HG03575 (cell line): Measurements from ENCODE around the gene IL19.

ENCODE experiments used
- ATAC-seq: cut with Tn5 transposase; IDR thresholded peaks from one replicate; pipeline ENCODE4 v1.9.1; 2021; ENCODE audit not compliant: unreplicated experiment, insufficient number of reproducible peaks, low FRiP score; ENCODE audit errors: extremely low read depth

IL19 gene

GRCh38 chr1:206816390-206817287, 46.1 kb downstream of the IL19 start:
- no peak for ATAC-seq

- no peak for ATAC-seq
Measured at GRCh38 chr1:206821493-206821892, 50.9 kb downstream of the IL19 start.

GRCh38 chr1:206823727-206824126, 53.2 kb downstream of the IL19 start:
- ATAC-seq, result no peak

- no peak for ATAC-seq
Measured at GRCh38 chr1:206824331-206824730, 53.8 kb downstream of the IL19 start.

- ATAC-seq, result no peak
Measured at GRCh38 chr1:206826394-206826793, 55.8 kb downstream of the IL19 start.

- ATAC-seq, result no peak
Measured at GRCh38 chr1:206828061-206828460, 57.5 kb downstream of the IL19 start.

GRCh38 chr1:206828765-206829164, 58.2 kb downstream of the IL19 start:
- ATAC-seq, result no peak

GRCh38 chr1:206829282-206829681, 58.7 kb downstream of the IL19 start:
- ATAC-seq, result no peak

GRCh38 chr1:206829875-206830274, 59.3 kb downstream of the IL19 start:
- no peak for ATAC-seq

GRCh38 chr1:206831650-206832049, 61.1 kb downstream of the IL19 start:
- ATAC-seq, result no peak

GRCh38 chr1:206832352-206832880, 61.8 kb downstream of the IL19 start:
- no peak for ATAC-seq

GRCh38 chr1:206833106-206833680, 62.6 kb downstream of the IL19 start:
- no peak for ATAC-seq

GRCh38 chr1:206833801-206834200, 63.2 kb downstream of the IL19 start:
- no peak for ATAC-seq

GRCh38 chr1:206834217-206834616, 63.6 kb downstream of the IL19 start:
- no peak for ATAC-seq

- no peak for ATAC-seq
Measured at GRCh38 chr1:206834711-206835110, 64.1 kb downstream of the IL19 start.

- ATAC-seq, result no peak
Measured at GRCh38 chr1:206835186-206835585, 64.6 kb downstream of the IL19 start.

- ATAC-seq, result no peak
Measured at GRCh38 chr1:206836111-206836510, 65.5 kb downstream of the IL19 start.

- no peak for ATAC-seq
Measured at GRCh38 chr1:206839006-206839560, 68.5 kb downstream of the IL19 start.

GRCh38 chr1:206839857-206840256, 69.3 kb downstream of the IL19 start:
- ATAC-seq, result no peak
